ENCODE results near the gene GNG8. TPM values are rescaled to one million over a fixed set of nuclear protein-coding genes. Genes with fewer than 3 reads are reported as not detected.

Gene GNG8
- total and polyA plus RNA-seq, 10 donors = not detected

GRCh38 chr19:46610851-46611770 is 24.9 kb downstream of the GNG8 start:
- peaks cover 20 to 78% (median 33%) of the 10 kb centered on the region in 6 donors for H3K4me1 ChIP-seq
- intact Hi-C loops (cut with DNase I; ENCODE audit: low total_unique reads) = loop anchor here (5.0 kb wide), 1 partner anchor 51 kb away; the partner anchor contains the start of gene DACT3
- no peaks in the 10 kb centered on the region for H3K9me3 ChIP-seq
- TF ChIP-seq CTCF (IDR thresholded peaks at IDR 0.05 in 8 of 11, conservative IDR thresholded peaks at IDR 0.05 in 3 of 11) (no peak), POLR2AphosphoS5 (IDR thresholded peaks at IDR 0.05) (peak in 2 of 3 donors; percentile 37 to 39)
- H3K36me3 ChIP-seq = peaks cover 4 to 49% (median 41%) of the 10 kb centered on the region in 6 donors
- H3K4me3 ChIP-seq = no peak overlapping the region
- 52 to 68% (median 56%) methylated on average over 17 of the region's 17 CpGs for WGBS, 5 donors
- H3K27ac ChIP-seq = peak overlapping the region in 6 of 8 donors; percentile 8 to 70 (median 51)
- DNase-seq = peak; percentile 69
- no peaks in the 10 kb centered on the region for H3K27me3 ChIP-seq (replicated peaks in 1 of 7)

GRCh38 chr19:46610413-46610775 is 25.6 kb downstream of the GNG8 start:
- peak; percentile 28 for DNase-seq
- intact Hi-C loops (cut with DNase I; ENCODE audit: low total_unique reads) = loop anchor here (5.0 kb wide), 1 partner anchor 52 kb away; the partner anchor contains the start of gene DACT3
- H3K4me1 ChIP-seq = peaks cover 20 to 79% (median 36%) of the 10 kb centered on the region in 6 donors

GRCh38 chr19:46609511-46610412 is 26.2 kb downstream of the GNG8 start:
- intact Hi-C loops (cut with DNase I; ENCODE audit: low total_unique reads) = loop anchor here (5.0 kb wide), 1 partner anchor 53 kb away; the partner anchor contains the start of gene DACT3

More at GRCh38 chr19:46610413-46610775, 25.6 kb downstream of the GNG8 start:
- H3K36me3 ChIP-seq = peaks cover 4 to 56% (median 46%) of the 10 kb centered on the region in 6 donors
- no peak overlapping the region for H3K4me3 ChIP-seq
- H3K27me3 ChIP-seq (replicated peaks in 1 of 7) = no peaks in the 10 kb centered on the region
- peak overlapping the region in 3 of 8 donors; percentile 45 to 67 (median 57) for H3K27ac ChIP-seq
- 64 to 69% (median 65%) methylated on average over 5 of the region's 5 CpGs for WGBS, 5 donors
- TF ChIP-seq POLR2A (IDR thresholded peaks at IDR 0.05) (no peak), CTCF (IDR thresholded peaks at IDR 0.05 in 8 of 11, conservative IDR thresholded peaks at IDR 0.05 in 3 of 11) (no peak), POLR2AphosphoS5 (IDR thresholded peaks at IDR 0.05) (no peak)
- H3K9me3 ChIP-seq = no peaks in the 10 kb centered on the region

More at GRCh38 chr19:46609511-46610412, 26.2 kb downstream of the GNG8 start:
- TF ChIP-seq CTCF (IDR thresholded peaks at IDR 0.05 in 8 of 11, conservative IDR thresholded peaks at IDR 0.05 in 3 of 11) (no peak), POLR2AphosphoS5 (IDR thresholded peaks at IDR 0.05) (peak in 1 of 3 donors; percentile 53)
- peaks cover 4 to 63% (median 48%) of the 10 kb centered on the region in 6 donors for H3K36me3 ChIP-seq
- WGBS, 5 donors = 87 to 90% (median 88%) methylated on average over 29 to 30 of the region's 30 CpGs
- H3K4me3 ChIP-seq = no peak overlapping the region
- H3K4me1 ChIP-seq = peaks cover 20 to 79% (median 39%) of the 10 kb centered on the region in 6 donors
- no peaks in the 10 kb centered on the region for H3K27me3 ChIP-seq (replicated peaks in 1 of 7)
- H3K9me3 ChIP-seq = no peaks in the 10 kb centered on the region
- no peak overlapping the region for H3K27ac ChIP-seq
- peak; percentile 65 for DNase-seq

Data from spleen (tissue), 11 donors.